Ovary (tissue), 9 donors: ENCODE measurements around the gene AGTR1. TPM values are rescaled to one million over a fixed set of nuclear protein-coding genes. Genes with fewer than 3 reads are reported as not detected.

Source experiments
- DNase-seq, 5 donors: peaks; one replicate each; pipeline ENCODE4 v3.0.0-alpha.2; 2019 to 2020
- H3K27ac ChIP-seq, 2 donors: fragments of 200-600 bp; one replicate each; pipeline versions ENCODE4 v1.5.1 to v1.8.0; 2019 to 2022
- H3K27me3 ChIP-seq: fragments of 200-600 bp; one replicate; pipeline ENCODE4 v1.8.0; 2022
- H3K36me3 ChIP-seq: fragments of 200-600 bp; sonication (generic); one replicate; pipeline ENCODE4 v1.5.1; 2019
- H3K4me1 ChIP-seq: one replicate; pipeline ENCODE4 v1.8.1; 2013; ENCODE audit warnings: mild to moderate bottlenecking, moderate library complexity; ENCODE audit not compliant: insufficient read depth
- H3K4me3 ChIP-seq: fragments of 200-600 bp; sonication (generic); one replicate; pipeline ENCODE4 v1.5.1; 2017
- H3K9me3 ChIP-seq, 2 donors: fragments of 200-600 bp in 1 of 2; sonication (generic) in 1 of 2; one replicate each; pipeline versions ENCODE4 v1.5.1 to v1.8.1; 2013 to 2019; ENCODE audit warnings: mild to moderate bottlenecking in 1 of 2, moderate library complexity in 1 of 2
- CTCF ChIP-seq, 3 donors: fragments of 450-650 bp in 2 of 3; fragments of 200-600 bp in 1 of 3; IDR thresholded peaks; one replicate each; pipeline versions ENCODE4 v1.5.1 to v1.8.0; 2016 to 2022; ENCODE audit warnings: antibody characterized with exemption in 3 of 3, mild to moderate bottlenecking in 1 of 3
- EP300 ChIP-seq: sonication (generic); formaldehyde crosslinking; IDR thresholded peaks from one replicate; pipeline ENCODE4 v1.6.1; 2017; ENCODE audit warnings: antibody characterized with exemption
- POLR2A ChIP-seq: fragments of 450-650 bp; IDR thresholded peaks from one replicate; pipeline ENCODE4 v1.6.1; 2017; ENCODE audit warnings: antibody characterized with exemption, mild to moderate bottlenecking, moderate library complexity
- WGBS, 3 donors: extraction: QIAGEN DNeasy Blood & Tissue Kit in 1 of 3; methylation state at CpG; one replicate each; pipeline versions ENCODE4 v1.1.5 to v1.1.7; 2013 to 2017; 5-methylcytosine and 5-hydroxymethylcytosine counted together
- intact Hi-C, 4 donors: fragments of 100-400 bp; cut with DNase I; formaldehyde crosslinking; loops; one replicate each; pipeline versions ENCODE4 v1.11.0 to v1.15.1; 2022 to 2023
- polyA plus RNA-seq, 2 donors: library from polyadenylated mRNA; stranded (reverse); fragments of 200-250 nt in 1 of 2; fragments of 350-450 nt in 1 of 2; fragmentation: Illumina TruSeq in 1 of 2; extraction: RNeasy Lipid Tissue Mini Kit (QIAGEN cat#74804) in 1 of 2; gene quantifications; one replicate each; pipeline ENCODE4 v1.2.3, GENCODE V29; 2013 to 2014
- total RNA-seq, 7 donors: library from RNA; depleted of rRNA in 2 of 7; stranded (reverse); fragments of >200 nt in 2 of 7; fragmentation: NEBNext Ultra II Directional in 3 of 7; extraction: Animal tissue kit (Norgen Biotek cat#: 25700) in 3 of 7; gene quantifications; one replicate each; pipeline versions ENCODE4 v1.1.0 to v1.2.4, GENCODE V29; 2016 to 2023
- donor health status: DM: no; HTN: no; CAD: no; lungs with moderate emphysema.
- donor health status: DM: no; HTN: no; CAD: no.
- donor health status: Bipolar disorder and iron deficiency.
- donor health status: DM: yes; HTN: yes; CAD: no.
- donor health status: DM: no; HTN: no; CAD: no.
- donor health status: DM: yes; HTN: yes; CAD: no.

The AGTR1 gene
- total and polyA plus RNA-seq, 9 donors: 0.99 to 21.7 (median 2.5) TPM

- 86 to 95% (median 91%) methylated on average over 4 of the region's 4 CpGs for WGBS, 3 donors
These were observed 58.6 kb downstream of the AGTR1 start for GRCh38 chr3:148756311-148756710.

GRCh38 chr3:148757238-148758215, 59.8 kb downstream of the AGTR1 start:
- no peak overlapping the region for H3K27ac ChIP-seq
- intact Hi-C loops: no loop called here
- no peak for DNase-seq
- H3K4me3 ChIP-seq: no peak overlapping the region
- H3K27me3 ChIP-seq: no peaks in the 10 kb centered on the region
- no peaks in the 10 kb centered on the region for H3K4me1 ChIP-seq
- no peaks in the 10 kb centered on the region for H3K36me3 ChIP-seq
- TF ChIP-seq EP300 (no peak), POLR2A (no peak), CTCF (IDR thresholded peaks at IDR 0.05) (no peak)
- WGBS, 3 donors: 69 to 78% (median 72%) methylated on average over 12 of the region's 12 CpGs
- H3K9me3 ChIP-seq: no peaks in the 10 kb centered on the region

More at GRCh38 chr3:148756311-148756710, 58.6 kb downstream of the AGTR1 start:
- H3K4me1 ChIP-seq: no peaks in the 10 kb centered on the region
- H3K9me3 ChIP-seq: no peaks in the 10 kb centered on the region
- no peaks in the 10 kb centered on the region for H3K27me3 ChIP-seq
- no peak overlapping the region for H3K4me3 ChIP-seq
- intact Hi-C loops: no loop called here
- TF ChIP-seq EP300 (no peak), CTCF (IDR thresholded peaks at IDR 0.05) (no peak)
- no peaks in the 10 kb centered on the region for H3K36me3 ChIP-seq
- H3K27ac ChIP-seq: no peak overlapping the region
- no peak for DNase-seq

GRCh38 chr3:148758303-148758884, 60.7 kb downstream of the AGTR1 start:
- H3K27me3 ChIP-seq: no peaks in the 10 kb centered on the region
- no peak for DNase-seq
- intact Hi-C loops: no loop called here
- 49 to 62% (median 54%) methylated on average over 3 of the region's 3 CpGs for WGBS, 3 donors
- no peak overlapping the region for H3K27ac ChIP-seq
- H3K4me1 ChIP-seq: no peaks in the 10 kb centered on the region
- H3K9me3 ChIP-seq: no peaks in the 10 kb centered on the region
- H3K36me3 ChIP-seq: no peaks in the 10 kb centered on the region
- H3K4me3 ChIP-seq: no peak overlapping the region
- TF ChIP-seq CTCF (IDR thresholded peaks at IDR 0.05) (no peak), EP300 (no peak), POLR2A (no peak)

GRCh38 chr3:148759430-148759829, 61.7 kb downstream of the AGTR1 start:
- WGBS, 3 donors: 60 to 67% (median 65%) methylated on average over 4 of the region's 4 CpGs
- Histone ChIP-seq H3K27me3 (no peaks in the 10 kb centered on the region), H3K27ac (no peak overlapping the region), H3K9me3 (no peaks in the 10 kb centered on the region), H3K36me3 (no peaks in the 10 kb centered on the region), H3K4me3 (no peak overlapping the region), H3K4me1 (no peaks in the 10 kb centered on the region)
- DNase-seq: no peak
- intact Hi-C loops: no loop called here
- TF ChIP-seq EP300 (no peak), POLR2A (no peak), CTCF (IDR thresholded peaks at IDR 0.05) (no peak)
